Heart left ventricle (tissue), 16 donors: ENCODE measurements around the gene CD22. TPM values are rescaled to one million over a fixed set of nuclear protein-coding genes. Genes with fewer than 3 reads are reported as not detected.

Experiments
- ATAC-seq, 4 donors: fragments of 200-7000 bp; cut with Tn5 transposase; one replicate each; pipeline ENCODE4 v1.9.1; 2020 to 2022; ENCODE audit warnings: moderate library complexity in 4 of 4, mild to moderate bottlenecking in 3 of 4, moderate number of reproducible peaks in 1 of 4
- DNase-seq, 5 donors: peaks; one replicate each; pipeline ENCODE4 v3.0.0-alpha.2; 2020
- H3K27ac ChIP-seq, 12 donors: fragments of 200-600 bp; sonication (generic) in 4 of 12; one replicate each; pipeline versions ENCODE4 v1.5.0 to v1.8.0; 2016 to 2022; ENCODE audit warnings: mild to moderate bottlenecking in 2 of 12
- H3K27me3 ChIP-seq, 9 donors: fragments of 200-600 bp; sonication (generic) in 2 of 9; one replicate each; pipeline versions ENCODE4 v1.5.1 to v1.8.0; 2016 to 2022; ENCODE audit warnings: mild to moderate bottlenecking in 3 of 9
- H3K36me3 ChIP-seq, 9 donors: fragments of 200-600 bp; sonication (generic) in 2 of 9; one replicate each; pipeline versions ENCODE4 v1.5.0 to v1.8.0; 2018 to 2022; ENCODE audit warnings: mild to moderate bottlenecking in 2 of 9
- H3K4me1 ChIP-seq, 12 donors: fragments of 200-600 bp; sonication (generic) in 4 of 12; one replicate each; pipeline versions ENCODE4 v1.5.0 to v1.8.0; 2016 to 2022; ENCODE audit warnings: mild to moderate bottlenecking in 3 of 12
- H3K4me3 ChIP-seq, 12 donors: fragments of 200-600 bp; sonication (generic) in 4 of 12; one replicate each; pipeline versions ENCODE4 v1.5.0 to v1.8.0; 2017 to 2022; ENCODE audit warnings: mild to moderate bottlenecking in 9 of 12, moderate library complexity in 4 of 12
- H3K9me3 ChIP-seq, 12 donors: fragments of 200-600 bp; sonication (generic) in 4 of 12; one replicate each; pipeline versions ENCODE4 v1.5.0 to v1.8.0; 2016 to 2022; ENCODE audit warnings: mild to moderate bottlenecking in 1 of 12
- POLR2A ChIP-seq, 2 donors: fragments of 450-650 bp; IDR thresholded peaks; one replicate each; pipeline ENCODE4 v1.6.1; 2017; ENCODE audit warnings: antibody characterized with exemption in 2 of 2, mild to moderate bottlenecking in 2 of 2, moderate library complexity in 2 of 2
- WGBS, 4 donors: extraction: QIAGEN DNeasy Blood & Tissue Kit in 2 of 4; methylation state at CpG; one replicate each; pipeline versions ENCODE4 v1.1.5 to v1.1.7; 2013 to 2018; 5-methylcytosine and 5-hydroxymethylcytosine counted together
- intact Hi-C, 10 donors: fragments of 100-400 bp; cut with DNase I; formaldehyde crosslinking; loops; one replicate each; pipeline versions ENCODE4 v1.11.1 to v1.14.2; 2022
- polyA plus RNA-seq, 2 donors: library from polyadenylated mRNA; stranded (reverse); fragments of 200-250 nt; gene quantifications; one replicate each; pipeline ENCODE4 v1.2.3, GENCODE V29; 2013
- total RNA-seq, 9 donors: library from RNA; depleted of rRNA in 2 of 9; stranded (reverse); fragments of >200 nt in 2 of 9; fragmentation: NEBNext Ultra II Directional in 3 of 9; extraction: Animal tissue kit (Norgen Biotek cat#: 25700) in 3 of 9; gene quantifications; one replicate each; pipeline versions ENCODE4 v1.1.0 to v1.2.4, GENCODE V29; 2016 to 2023
- TF ChIP-seq, protein P1 (sequence below), 12 donors: fragments of 200-600 bp; sonication (generic) in 4 of 12; IDR thresholded peaks; one replicate each; pipeline versions ENCODE4 v1.5.0 to v1.8.0; 2018 to 2022; ENCODE audit warnings: antibody characterized with exemption in 12 of 12, mild to moderate bottlenecking in 5 of 12
- donor health status: ischemic (EF 13 %, LVEDD 7.1; RV severe dilation, severe dysfunction).
- donor health status: healthy with polysubstance abuse.
- donor health status: DM: no; HTN: yes; CAD: no.
- donor health status: DM: no; HTN: no; CAD: no.
- donor health status: ischemic (EF 25% LVEDD 6.9; RV normal size, moderate dysfunction).
- donor health status: ischemic (EF 25% LVEDD 5.7; RV mildly dilated, moderate dysfunction).
- donor health status: healthy.
- donor health status: DM: yes; HTN: yes; CAD: no.
- donor health status: ischemic (EF 35%, LVEDD 5.7; RV mildly dilated, moderate dysfunction).
- donor health status: nonischemic (EF 11% LVEDD 7.7; RV severe dilation, severe dysfunction).
- donor health status: DM: yes; HTN: yes; CAD: no.
- donor health status: PGD.
- donor health status: ischemic (EF 29% LVEDD 5.4; RV normal size, mild dysfunction).
- donor health status: nonischemic (EF 23%, LVEDD 6.1; RV moderate dilation, normal function).

The CD22 gene
- total and polyA plus RNA-seq, 11 donors = 0.11 to 3.3 (median 1.0) TPM; not detected in 2

DNA sequence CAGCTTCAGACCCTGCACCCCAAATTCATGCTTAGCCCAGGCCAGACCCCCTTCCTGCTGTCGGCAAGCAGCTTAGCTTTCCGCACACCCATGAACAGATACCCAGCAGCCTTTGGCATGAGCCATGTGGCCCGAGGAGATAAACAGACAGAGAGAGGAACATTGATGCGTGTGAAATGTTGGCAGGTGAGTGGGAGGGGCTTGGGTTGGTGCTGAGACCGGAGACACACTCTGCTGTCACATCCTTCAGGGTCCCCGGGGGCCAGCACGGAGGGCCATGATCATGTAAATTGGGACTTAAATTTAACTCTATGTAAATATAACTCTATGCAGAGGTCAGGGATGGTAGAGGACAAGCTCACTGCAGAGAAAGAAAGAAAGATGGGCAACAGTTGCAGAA is 1.5 kb downstream of the CD22 start:
- Histone ChIP-seq H3K27me3 (peaks cover 0 to 48% (median 9%) of the 10 kb centered on the region in 9 donors), H3K4me1 (no peaks in the 10 kb centered on the region), H3K9me3 (no peaks in the 10 kb centered on the region), H3K4me3 (no peak overlapping the region), H3K36me3 (no peaks in the 10 kb centered on the region), H3K27ac (no peak overlapping the region)
- WGBS, 4 donors = 50 to 61% (median 54%) methylated on average over 7 of the region's 7 CpGs
- ATAC-seq = no peak
- TF ChIP-seq, protein P1, sequence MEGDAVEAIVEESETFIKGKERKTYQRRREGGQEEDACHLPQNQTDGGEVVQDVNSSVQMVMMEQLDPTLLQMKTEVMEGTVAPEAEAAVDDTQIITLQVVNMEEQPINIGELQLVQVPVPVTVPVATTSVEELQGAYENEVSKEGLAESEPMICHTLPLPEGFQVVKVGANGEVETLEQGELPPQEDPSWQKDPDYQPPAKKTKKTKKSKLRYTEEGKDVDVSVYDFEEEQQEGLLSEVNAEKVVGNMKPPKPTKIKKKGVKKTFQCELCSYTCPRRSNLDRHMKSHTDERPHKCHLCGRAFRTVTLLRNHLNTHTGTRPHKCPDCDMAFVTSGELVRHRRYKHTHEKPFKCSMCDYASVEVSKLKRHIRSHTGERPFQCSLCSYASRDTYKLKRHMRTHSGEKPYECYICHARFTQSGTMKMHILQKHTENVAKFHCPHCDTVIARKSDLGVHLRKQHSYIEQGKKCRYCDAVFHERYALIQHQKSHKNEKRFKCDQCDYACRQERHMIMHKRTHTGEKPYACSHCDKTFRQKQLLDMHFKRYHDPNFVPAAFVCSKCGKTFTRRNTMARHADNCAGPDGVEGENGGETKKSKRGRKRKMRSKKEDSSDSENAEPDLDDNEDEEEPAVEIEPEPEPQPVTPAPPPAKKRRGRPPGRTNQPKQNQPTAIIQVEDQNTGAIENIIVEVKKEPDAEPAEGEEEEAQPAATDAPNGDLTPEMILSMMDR (IDR thresholded peaks at IDR 0.05) = no peak
- TF ChIP-seq POLR2A (IDR thresholded peaks at IDR 0.05) = no peak
- intact Hi-C loops = no loop called here
- peak in 2 of 5 donors; percentile 1 to 27 for DNase-seq

DNA sequence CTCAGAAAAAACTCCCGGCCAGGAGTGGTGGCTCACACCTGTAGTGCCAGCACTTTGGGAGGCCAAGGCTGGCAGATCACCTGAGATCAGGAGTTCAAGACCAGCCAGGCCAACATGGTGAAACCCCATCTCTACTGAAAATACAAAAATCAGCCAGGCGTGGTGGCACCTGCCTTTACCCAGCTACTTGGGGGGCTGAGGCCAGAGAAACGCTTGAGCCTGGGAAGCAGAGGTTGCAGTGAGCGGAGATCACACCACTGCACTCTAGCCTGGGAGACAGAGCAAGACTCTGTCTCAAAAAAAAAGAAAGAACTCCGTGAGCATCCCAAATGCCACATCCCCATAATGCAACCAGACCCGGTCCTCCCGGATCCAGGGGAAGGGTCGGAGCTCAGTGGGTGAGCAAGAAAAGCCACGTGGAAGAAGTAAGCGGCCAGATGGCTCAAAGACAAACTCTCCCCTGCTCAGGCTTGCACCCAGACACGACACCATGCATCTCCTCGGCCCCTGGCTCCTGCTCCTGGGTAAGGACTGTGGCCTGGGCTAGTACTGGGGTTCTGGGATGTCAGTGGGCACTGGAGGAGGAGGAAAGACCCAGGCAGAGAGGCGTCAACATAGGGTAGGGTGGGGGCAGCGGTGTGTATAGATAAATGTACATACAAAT is 2.7 kb downstream of the CD22 start:
- intact Hi-C loops = no loop called here
- ATAC-seq (no peak), DNase-seq (peak in 1 of 5 donors; percentile 9)
- H3K4me1 ChIP-seq = no peaks in the 10 kb centered on the region
- TF ChIP-seq, protein P1 (IDR thresholded peaks at IDR 0.05) = no peak
- TF ChIP-seq POLR2A (IDR thresholded peaks at IDR 0.05) = no peak
- peaks cover 0 to 48% (median 9%) of the 10 kb centered on the region in 9 donors for H3K27me3 ChIP-seq
- 81 to 90% (median 87%) methylated on average over 14 of the region's 14 CpGs for WGBS, 4 donors
- no peak overlapping the region for H3K4me3 ChIP-seq
- no peaks in the 10 kb centered on the region for H3K9me3 ChIP-seq
- no peak overlapping the region for H3K27ac ChIP-seq
- H3K36me3 ChIP-seq = no peaks in the 10 kb centered on the region

DNA sequence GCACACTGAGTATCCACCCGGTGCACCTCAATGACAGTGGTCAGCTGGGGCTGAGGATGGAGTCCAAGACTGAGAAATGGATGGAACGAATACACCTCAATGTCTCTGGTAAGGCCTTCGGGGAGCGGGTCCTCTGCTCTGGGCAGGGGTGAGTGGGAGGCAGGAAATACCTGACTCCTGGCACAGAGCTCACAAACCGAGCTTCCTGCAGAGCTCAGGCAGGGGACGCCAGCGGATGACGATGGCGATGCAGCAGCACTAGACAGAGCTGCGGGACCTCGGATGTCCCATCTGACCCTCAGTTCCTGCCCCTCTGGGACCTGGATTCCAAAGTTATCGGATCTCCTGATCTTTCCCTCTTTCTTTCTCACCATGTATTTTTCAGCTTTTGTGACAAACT is 3.8 kb downstream of the CD22 start:
- no peak for ATAC-seq
- H3K9me3 ChIP-seq = no peaks in the 10 kb centered on the region
- H3K4me3 ChIP-seq = no peak overlapping the region
- intact Hi-C loops = loop anchor here in 1 of 10 donors (1.0 kb wide), 1 partner anchor 9 kb away; no protein-coding TSS in a partner anchor
- H3K27ac ChIP-seq = no peak overlapping the region
- no peak for DNase-seq
- H3K4me1 ChIP-seq = no peaks in the 10 kb centered on the region
- 47 to 55% (median 51%) methylated on average over 12 of the region's 12 CpGs for WGBS, 4 donors
- H3K27me3 ChIP-seq = peaks cover 0 to 48% (median 9%) of the 10 kb centered on the region in 9 donors
- TF ChIP-seq, protein P1 (IDR thresholded peaks at IDR 0.05) = no peak
- TF ChIP-seq POLR2A (IDR thresholded peaks at IDR 0.05) = no peak
- H3K36me3 ChIP-seq = no peaks in the 10 kb centered on the region

DNA sequence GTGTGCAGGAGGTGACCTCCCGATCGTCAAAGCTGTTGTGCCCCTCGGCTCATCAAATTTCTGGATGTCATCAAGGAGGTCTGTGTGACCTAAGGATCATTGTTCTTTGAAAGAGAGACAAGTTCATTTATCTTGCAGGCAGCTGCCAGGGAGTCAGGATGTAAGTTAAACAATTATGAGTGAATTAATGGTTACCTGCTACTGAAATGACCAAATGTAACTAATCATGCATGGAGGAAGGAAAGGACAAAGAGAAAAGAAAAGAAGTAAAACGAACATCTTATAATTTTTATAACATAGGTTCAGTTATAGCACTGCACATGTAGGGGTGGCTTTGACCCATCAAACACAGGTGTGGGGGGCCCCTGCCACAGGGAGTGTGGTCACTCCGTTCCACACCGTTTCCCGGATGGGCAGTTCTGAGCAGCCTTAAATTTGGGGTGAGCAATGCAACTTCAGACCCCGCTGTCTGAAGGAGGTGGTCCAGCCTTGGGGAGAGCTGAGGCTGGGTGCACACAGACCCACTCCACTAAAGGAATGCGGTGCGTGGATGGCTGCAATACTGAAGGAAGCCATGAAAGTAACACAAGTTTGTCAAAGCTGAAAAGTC is 5.3 kb downstream of the CD22 start:
- peak in 1 of 5 donors; percentile 2 for DNase-seq
- 84 to 90% (median 89%) methylated on average over 10 of the region's 10 CpGs for WGBS, 4 donors

More for the DNA sequence above, 5.3 kb downstream of the CD22 start:
- no peak for ATAC-seq
- no peak overlapping the region for H3K27ac ChIP-seq
- intact Hi-C loops = no loop called here
- no peak overlapping the region for H3K4me3 ChIP-seq
- no peaks in the 10 kb centered on the region for H3K9me3 ChIP-seq
- H3K27me3 ChIP-seq = peaks cover 0 to 43% (median 7%) of the 10 kb centered on the region in 9 donors
- TF ChIP-seq, protein P1 (IDR thresholded peaks at IDR 0.05) = no peak
- TF ChIP-seq POLR2A (IDR thresholded peaks at IDR 0.05) = no peak
- H3K36me3 ChIP-seq = no peaks in the 10 kb centered on the region
- H3K4me1 ChIP-seq = no peaks in the 10 kb centered on the region
